Fibroblast of lung (primary cell): ENCODE measurements around the gene PMS2.

ENCODE experiments used
- EZH2 ChIP-seq: IDR thresholded peaks from 2 replicates; pipeline ENCODE4 v1.5.1; 2012; ENCODE audit warnings: low read length, control low read depth, mild to moderate bottlenecking; ENCODE audit errors: missing control alignments
- TF ChIP-seq, protein P1 (sequence below), 2 donors: IDR thresholded peaks in 1 of 2; conservative IDR thresholded peaks in 1 of 2; 1 replicate in 1 of 2; 2 replicates in 1 of 2; pipeline ENCODE4 v1.5.1; 2011 to 2012; ENCODE audit warnings: low read length in 2 of 2, control low read depth in 1 of 2, inconsistent platforms in 1 of 2, low read depth in 1 of 2, mild to moderate bottlenecking in 1 of 2

DNA sequence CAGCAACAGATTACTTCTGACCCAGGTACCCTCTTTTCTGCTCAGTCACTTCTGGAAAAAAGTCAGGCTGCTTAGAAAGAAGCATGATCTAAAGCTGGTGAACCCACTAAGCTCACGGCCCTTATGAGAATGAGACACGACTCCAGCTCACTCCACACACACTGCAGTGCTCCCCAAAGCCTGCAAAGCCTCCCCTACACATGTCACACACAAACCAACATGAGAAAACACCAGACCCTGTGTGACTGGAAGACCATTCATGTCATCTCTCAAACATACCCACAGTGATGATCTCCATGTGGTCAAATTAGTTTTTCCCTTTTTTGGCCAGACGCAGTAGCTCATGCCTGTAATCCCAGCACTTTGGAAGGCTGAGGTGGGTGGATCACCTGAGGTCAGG lies 22.7 kb upstream of the PMS2 start:
- TF ChIP-seq, protein P1, sequence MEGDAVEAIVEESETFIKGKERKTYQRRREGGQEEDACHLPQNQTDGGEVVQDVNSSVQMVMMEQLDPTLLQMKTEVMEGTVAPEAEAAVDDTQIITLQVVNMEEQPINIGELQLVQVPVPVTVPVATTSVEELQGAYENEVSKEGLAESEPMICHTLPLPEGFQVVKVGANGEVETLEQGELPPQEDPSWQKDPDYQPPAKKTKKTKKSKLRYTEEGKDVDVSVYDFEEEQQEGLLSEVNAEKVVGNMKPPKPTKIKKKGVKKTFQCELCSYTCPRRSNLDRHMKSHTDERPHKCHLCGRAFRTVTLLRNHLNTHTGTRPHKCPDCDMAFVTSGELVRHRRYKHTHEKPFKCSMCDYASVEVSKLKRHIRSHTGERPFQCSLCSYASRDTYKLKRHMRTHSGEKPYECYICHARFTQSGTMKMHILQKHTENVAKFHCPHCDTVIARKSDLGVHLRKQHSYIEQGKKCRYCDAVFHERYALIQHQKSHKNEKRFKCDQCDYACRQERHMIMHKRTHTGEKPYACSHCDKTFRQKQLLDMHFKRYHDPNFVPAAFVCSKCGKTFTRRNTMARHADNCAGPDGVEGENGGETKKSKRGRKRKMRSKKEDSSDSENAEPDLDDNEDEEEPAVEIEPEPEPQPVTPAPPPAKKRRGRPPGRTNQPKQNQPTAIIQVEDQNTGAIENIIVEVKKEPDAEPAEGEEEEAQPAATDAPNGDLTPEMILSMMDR (conservative IDR thresholded peaks at IDR 0.05 in 1 of 2, IDR thresholded peaks at IDR 0.05 in 1 of 2; ENCODE audit: low read depth in 1 of 2, low read length in 2 of 2): no peak
- no peak for TF ChIP-seq EZH2
